ENCODE measurements around the gene ARL8A.
A peak's percentile ranks its signal among the peaks of the same experiment; 100 is the strongest.

DNA sequence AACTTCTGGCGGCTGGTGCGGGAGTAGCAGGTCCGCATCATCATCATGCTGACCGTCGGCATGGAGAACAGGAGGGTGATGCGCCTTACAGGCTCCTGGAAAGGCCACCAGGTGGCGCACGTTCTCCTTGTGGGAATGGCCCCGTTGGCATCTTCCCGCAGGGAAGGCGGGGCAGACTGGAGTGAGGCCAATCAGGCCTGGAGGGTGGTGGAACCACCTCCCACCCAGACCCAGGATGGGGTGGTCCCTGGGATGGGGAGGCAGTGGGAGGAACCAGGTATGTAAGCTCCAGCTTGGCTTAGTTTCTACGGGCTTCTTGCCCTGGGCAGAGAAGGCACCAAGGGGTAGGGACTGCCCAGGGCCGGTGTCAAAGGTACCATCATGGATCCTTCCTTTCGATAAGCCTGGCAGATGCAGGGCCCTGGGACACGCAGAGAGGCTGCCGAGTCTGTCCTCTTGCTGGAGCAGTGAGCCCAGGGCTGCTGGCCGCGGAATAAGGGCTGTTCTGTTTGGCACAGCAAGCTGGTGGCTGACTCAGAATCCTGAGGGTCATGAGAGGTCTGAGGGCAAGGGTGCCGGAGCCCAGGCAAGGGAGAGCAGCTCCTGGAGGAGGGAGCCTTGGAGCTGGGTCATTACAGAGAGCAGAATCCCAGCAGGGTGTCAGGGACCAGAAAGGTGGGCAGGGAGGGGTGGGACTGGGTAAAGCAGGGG, 40.4 kb upstream of the ARL8A start:
- TF ChIP-seq, protein P1, sequence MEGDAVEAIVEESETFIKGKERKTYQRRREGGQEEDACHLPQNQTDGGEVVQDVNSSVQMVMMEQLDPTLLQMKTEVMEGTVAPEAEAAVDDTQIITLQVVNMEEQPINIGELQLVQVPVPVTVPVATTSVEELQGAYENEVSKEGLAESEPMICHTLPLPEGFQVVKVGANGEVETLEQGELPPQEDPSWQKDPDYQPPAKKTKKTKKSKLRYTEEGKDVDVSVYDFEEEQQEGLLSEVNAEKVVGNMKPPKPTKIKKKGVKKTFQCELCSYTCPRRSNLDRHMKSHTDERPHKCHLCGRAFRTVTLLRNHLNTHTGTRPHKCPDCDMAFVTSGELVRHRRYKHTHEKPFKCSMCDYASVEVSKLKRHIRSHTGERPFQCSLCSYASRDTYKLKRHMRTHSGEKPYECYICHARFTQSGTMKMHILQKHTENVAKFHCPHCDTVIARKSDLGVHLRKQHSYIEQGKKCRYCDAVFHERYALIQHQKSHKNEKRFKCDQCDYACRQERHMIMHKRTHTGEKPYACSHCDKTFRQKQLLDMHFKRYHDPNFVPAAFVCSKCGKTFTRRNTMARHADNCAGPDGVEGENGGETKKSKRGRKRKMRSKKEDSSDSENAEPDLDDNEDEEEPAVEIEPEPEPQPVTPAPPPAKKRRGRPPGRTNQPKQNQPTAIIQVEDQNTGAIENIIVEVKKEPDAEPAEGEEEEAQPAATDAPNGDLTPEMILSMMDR (IDR thresholded peaks at IDR 0.05) = peak in 5 of 7 experiments; percentile 19 to 85 (median 71)
- TF ChIP-seq POLR2A (IDR thresholded peaks at IDR 0.05) = no peak
